Measurements from ENCODE around the gene FILIP1L.

- TF ChIP-seq, protein P1, sequence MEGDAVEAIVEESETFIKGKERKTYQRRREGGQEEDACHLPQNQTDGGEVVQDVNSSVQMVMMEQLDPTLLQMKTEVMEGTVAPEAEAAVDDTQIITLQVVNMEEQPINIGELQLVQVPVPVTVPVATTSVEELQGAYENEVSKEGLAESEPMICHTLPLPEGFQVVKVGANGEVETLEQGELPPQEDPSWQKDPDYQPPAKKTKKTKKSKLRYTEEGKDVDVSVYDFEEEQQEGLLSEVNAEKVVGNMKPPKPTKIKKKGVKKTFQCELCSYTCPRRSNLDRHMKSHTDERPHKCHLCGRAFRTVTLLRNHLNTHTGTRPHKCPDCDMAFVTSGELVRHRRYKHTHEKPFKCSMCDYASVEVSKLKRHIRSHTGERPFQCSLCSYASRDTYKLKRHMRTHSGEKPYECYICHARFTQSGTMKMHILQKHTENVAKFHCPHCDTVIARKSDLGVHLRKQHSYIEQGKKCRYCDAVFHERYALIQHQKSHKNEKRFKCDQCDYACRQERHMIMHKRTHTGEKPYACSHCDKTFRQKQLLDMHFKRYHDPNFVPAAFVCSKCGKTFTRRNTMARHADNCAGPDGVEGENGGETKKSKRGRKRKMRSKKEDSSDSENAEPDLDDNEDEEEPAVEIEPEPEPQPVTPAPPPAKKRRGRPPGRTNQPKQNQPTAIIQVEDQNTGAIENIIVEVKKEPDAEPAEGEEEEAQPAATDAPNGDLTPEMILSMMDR (IDR thresholded peaks at IDR 0.05), result no peak
- TF ChIP-seq POLR2A (IDR thresholded peaks at IDR 0.05), result no peak
Measured at GRCh38 chr3:100159331-100160153, 45.2 kb upstream of the FILIP1L start.
